HL-60/S4 treated with phorbol 12-myristate 13-acetate at 8.2 ng/mL for 4 days and 3 days (cell line): ENCODE results near the gene AKAP8L.

Source experiments
- in situ Hi-C: fragments of 300-500 bp; cut with MboI; formaldehyde crosslinking; loops from 2 replicates; pipeline ENCODE4 v1.15.0; 2022; ENCODE audit warnings: low sequenced_read_pairs

Gene AKAP8L, protein sequence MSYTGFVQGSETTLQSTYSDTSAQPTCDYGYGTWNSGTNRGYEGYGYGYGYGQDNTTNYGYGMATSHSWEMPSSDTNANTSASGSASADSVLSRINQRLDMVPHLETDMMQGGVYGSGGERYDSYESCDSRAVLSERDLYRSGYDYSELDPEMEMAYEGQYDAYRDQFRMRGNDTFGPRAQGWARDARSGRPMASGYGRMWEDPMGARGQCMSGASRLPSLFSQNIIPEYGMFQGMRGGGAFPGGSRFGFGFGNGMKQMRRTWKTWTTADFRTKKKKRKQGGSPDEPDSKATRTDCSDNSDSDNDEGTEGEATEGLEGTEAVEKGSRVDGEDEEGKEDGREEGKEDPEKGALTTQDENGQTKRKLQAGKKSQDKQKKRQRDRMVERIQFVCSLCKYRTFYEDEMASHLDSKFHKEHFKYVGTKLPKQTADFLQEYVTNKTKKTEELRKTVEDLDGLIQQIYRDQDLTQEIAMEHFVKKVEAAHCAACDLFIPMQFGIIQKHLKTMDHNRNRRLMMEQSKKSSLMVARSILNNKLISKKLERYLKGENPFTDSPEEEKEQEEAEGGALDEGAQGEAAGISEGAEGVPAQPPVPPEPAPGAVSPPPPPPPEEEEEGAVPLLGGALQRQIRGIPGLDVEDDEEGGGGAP

DNA sequence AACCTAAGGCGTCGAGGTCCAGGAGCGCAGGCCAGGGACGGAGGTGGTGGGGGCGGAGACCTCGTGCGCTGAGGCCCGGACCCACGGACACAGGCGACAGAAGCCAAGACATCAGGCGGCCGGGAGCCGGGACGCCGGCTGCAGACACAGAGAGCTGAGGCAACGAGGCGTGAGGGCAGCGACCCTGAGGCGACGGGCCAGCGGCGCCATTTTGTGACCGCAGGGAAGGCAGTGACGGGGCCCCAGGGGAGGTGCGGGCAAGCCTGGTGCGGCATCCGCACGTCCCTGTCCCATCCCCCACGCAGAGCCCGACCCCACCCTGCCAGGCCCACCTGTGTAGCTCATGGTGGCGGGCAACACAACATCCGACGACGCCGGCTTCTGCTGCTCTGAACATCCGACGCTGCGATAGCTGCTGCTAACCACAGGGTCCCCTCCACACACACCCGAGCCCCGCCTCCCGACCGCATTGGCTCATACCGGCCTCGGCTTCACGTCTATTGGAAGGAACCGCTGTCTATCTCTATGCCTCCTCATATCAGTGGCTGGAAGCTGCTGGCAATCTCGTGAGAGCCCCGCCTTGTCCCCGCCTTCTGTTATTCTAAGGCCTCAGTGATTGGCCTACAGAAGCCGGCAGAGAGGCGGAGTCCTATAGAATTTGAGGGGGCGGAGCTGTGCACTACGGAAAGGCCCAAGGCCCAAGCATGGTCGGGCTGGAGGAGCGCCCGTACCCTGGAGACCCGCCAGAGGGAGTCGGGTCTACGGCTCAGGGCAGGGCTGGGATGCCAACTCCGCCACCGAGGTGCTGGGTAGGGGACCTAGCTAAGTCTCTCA, at the start of gene AKAP8L:
Gene AKAP8L, minus strand, starts transcription at position 410 of the 834 bp plus-strand sequence. Its CDS starts 65 bp downstream, at position 345.
- in situ Hi-C loops, result no loop called here

DNA sequence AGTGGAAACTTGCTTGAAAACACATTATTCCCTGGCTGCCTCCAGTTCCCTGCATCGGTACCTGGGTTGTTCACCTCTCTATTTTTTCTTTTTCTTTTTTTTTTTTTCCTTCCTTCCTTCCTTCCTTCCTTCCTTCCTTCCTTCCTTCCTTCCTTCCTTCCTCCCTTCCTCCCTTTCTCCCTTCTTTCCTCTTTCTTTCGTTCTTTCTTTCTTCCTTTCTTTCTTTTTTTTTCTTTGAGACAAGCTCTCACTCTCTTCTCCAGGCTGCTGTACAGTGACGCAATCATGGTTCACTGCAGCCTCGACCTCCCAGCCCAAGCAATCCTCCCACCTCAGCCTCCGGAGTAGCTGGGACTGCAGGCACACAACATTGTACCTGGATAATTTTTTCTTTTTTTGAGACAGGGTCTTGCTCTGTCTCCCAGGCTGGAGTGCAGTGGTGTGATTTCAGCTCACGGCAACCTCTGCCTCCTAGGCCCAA, 49.0 kb upstream of the AKAP8L start:
- in situ Hi-C loops, result no loop called here

DNA sequence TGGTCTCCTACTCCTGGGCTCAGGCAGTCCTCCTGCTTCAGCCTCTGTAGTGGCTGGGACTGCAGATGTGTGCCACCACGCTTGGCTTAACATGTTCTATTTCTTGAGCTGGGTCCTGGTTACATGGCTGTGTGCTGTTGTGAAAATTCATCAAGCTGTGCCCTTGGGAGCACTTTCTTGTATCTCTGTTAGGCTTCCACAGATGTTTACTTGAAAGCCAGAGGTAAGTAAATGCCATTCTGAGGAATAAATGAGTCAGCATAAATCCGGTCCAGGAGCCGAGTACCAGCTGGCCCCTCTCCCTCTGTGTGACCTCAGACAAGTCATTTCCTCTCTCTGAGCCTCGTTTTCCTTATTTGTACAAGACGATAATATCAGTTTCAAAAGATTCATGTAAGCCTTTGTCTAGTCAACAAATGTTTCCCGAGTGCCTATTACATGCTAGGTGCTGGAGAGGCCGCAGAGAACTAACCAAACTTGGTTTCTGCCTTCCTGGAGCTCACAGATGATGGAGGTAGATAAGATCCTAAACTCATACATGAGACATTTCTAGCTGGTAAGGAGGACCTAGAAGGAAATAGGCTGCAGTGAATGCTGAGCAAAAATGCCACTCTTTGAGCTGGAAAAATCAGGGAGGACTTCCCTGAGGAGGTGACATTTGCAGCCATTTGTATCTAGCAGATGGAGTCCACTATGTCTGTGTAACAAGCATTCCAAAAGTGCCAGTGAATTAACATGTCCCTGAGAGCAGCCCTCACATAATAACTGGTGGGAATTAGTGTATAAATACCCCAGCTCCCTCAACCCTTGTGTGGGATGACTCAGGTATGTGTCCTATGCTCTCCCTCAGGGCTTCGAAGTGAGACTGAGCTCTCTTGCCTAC, 48.3 kb upstream of the AKAP8L start:
- in situ Hi-C loops, result no loop called here

DNA sequence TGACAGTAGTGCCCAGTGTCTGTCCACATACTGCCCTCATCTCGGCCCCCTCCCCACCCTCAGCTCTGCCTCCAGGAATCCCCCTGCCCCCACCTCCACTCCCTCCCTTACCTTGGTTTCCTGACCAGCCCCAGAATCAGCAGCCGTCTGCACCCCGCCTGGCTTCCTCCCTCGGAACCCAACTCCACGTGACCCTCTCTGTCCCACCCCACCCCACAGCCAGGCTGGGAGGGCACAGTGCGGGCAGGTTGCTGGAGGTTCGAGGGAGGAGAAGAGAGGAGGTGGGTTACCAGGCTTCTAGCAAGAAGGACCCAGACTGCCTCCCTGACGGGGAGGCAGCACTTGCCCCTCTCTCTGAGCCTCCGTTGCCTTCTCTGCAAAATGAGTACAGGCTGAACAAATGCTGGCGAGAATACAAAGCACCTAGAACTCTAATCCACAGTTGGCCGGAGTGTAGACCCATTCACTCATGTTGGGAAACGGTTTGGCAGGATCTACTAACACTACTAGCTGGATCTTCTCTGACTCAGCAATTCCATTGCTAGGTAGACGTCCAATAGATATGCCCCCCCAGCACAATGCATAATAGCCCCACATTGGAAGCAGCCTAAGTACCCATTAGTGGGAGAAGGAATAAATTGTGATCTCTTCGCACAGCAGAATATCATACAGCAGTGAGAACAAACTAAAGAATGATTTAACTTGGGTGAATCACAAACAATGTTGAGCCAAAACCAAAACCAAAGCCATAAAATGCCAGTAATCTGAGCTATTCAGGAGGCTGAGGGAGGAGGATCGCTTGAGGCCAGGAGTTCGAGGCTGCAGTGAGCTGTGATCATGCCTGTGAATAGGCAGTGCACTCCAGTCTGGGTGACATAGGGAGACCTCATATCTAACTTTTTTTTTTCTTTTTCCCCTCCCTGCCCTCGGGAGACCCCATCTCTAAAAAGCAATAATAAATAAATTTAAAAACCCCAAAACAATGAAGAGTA, 45.9 kb upstream of the AKAP8L start, which contains the start of gene RASAL3:
Gene RASAL3, minus strand, starts transcription at position 151 of the 992 bp plus-strand sequence. CDS start 186 bp downstream, outside the sequence.
- in situ Hi-C loops, result no loop called here

DNA sequence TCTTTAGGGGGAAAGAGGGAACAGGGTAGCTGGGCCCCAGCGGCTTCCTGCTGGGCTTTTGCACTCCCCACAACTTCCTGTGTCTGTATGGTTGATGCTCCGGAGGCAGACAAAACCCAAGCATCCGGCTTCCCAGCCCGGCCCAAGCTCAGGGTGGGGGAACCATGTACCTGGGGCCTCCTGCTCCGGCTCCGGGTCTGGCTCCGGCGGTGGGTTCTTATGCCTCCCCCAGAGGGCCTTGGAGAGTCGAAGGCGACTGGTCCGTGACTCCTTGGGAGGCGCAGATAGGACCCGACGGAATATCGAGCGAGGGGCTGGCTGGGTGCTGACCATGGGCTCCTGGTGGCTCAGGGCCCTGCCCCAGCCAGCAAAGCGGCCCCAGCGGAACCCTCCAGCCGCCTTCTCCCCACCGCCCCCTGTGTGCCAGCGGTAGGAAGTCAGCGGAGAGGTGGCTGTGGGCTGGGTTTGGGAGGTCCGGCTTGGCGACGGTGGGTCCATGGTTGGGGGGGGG, 45.1 kb upstream of the AKAP8L start:
- in situ Hi-C loops, result no loop called here

DNA sequence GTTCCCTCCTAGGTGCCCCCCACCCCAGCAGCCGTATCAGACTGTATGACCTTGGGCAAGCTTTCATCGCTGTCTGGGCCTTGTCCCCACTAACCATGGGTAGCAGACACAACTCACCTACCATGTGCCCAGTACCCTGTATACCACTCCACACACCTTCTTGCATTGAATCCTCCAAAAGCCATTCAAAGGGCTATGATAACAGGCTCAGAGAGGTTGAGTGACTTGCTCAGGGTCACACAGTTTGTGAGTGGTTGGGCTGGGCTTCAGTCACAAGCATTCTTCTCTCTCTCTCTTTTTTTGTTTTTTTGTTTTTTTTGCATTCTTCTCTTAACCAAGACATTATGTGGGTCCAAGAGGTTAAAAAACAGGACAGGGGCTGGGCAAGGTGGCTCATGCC, 42.9 kb upstream of the AKAP8L start:
- in situ Hi-C loops, result no loop called here

DNA sequence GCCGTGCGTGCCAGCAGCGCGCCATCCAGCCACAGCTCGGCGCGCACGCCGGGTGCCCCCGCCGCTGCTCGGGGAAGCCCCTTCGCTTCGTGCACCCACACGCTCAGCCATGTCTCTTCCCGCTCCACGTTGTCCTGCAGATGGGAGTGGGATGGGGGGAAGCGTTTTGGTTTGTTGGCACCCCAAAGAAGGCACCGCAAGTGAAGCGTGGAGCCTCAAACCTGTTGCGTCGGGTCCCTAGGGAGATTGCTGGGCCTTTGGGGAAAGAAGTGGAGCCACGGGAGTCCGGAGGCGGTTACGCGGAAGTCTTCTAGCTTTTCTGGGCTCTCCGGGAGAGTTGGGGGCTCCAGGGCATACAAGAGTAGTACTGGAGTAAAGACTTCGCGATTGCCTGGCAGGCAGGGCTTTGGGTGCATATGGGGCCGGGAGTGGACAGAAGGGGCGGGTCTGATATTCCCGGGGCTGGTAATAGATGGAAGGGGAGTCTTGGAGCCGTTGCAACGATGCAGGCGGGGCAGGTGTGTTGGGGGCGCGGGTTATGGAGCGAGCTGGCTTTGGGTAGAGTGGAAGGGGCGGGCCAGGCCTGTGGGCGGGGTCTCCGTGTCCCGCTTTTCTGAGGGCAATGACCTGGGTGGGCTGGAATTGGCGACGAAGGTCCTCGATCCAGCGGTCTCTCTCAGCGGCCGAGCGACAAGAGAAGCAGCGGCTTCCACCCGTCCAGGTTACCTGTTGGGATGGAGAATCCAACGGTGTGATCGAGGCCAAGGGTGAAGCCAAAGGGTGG, 39.1 kb upstream of the AKAP8L start:
- in situ Hi-C loops, result no loop called here

DNA sequence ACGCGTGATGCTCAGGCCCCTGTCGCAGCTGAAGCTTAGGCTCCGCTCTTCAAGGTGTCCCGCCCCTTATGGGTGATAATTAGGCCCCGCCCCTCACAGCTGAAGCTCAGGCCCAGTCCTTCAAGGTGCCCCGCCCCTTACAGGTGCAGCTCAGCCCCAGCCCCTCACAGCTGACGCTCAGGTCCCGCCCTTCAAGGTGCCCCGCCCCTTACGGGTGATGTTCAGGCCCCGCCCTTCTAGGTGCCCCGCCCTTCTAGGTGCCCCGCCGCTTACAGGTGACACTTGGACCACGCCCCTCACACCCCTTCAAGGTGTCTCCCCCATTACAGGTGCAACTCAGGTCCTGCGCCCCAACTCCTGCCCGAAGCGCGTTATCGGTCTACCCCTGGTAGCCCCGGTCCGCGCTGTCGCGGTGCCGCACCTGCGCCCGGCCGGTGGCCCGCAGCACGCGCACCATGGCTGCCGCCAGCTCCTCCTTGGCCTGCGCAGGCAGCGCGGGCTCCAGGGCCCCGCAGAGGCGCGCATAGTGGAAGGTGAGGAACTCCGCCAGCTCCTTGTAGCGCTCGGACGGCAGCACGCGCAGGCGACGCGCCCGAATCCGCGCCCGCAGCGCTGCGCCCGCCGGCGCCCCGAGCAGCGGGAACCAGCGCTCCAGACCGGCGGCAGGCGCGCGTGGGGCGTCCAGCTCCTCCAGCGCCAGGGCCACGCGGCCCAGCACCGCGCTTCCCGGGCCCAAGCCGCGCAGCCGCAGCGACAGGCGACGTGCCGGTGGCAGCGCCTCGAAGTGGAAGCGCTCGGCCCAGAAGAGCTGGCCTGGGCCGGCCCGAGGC, 38.3 kb upstream of the AKAP8L start:
- in situ Hi-C loops, result no loop called here

DNA sequence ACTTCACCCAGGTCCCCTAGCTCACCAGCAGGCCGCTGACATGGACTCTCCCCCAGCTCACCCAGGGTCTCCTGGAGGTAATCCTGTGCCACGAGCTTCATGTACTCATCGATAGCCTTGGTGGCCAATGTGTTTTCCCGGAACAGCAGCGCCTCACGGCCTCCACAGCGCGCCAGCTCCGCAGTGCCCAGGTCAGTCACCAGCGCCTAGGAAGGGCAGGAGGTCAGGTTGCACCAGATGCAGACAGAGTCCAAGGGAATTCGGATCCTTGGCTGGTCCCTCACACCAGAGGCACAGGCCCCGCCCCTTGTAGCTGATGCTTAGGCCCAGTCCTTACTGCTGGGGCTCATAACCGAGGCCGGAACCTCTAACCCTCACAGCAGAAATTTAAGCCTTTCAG, 37.7 kb upstream of the AKAP8L start:
- in situ Hi-C loops, result no loop called here

DNA sequence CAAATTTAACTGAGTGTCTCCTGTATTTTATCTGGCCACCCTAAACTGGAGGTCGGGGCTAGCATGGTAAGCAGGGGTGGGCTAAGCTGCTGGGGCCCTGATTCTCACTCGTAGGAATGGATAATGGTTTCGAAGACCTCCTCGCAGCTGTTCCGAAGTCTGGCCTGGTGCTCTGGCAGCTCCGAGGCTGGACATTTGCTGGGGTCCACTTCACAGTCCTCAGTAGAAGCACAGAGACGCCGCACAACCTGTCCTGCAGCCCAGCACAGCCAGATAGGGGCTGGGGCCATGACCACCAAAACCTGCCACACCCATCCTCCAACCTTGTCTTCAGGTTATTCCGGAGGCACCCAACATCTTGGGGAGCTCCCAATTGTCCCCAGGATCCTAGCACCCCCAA, 37.2 kb upstream of the AKAP8L start:
- in situ Hi-C loops, result no loop called here

DNA sequence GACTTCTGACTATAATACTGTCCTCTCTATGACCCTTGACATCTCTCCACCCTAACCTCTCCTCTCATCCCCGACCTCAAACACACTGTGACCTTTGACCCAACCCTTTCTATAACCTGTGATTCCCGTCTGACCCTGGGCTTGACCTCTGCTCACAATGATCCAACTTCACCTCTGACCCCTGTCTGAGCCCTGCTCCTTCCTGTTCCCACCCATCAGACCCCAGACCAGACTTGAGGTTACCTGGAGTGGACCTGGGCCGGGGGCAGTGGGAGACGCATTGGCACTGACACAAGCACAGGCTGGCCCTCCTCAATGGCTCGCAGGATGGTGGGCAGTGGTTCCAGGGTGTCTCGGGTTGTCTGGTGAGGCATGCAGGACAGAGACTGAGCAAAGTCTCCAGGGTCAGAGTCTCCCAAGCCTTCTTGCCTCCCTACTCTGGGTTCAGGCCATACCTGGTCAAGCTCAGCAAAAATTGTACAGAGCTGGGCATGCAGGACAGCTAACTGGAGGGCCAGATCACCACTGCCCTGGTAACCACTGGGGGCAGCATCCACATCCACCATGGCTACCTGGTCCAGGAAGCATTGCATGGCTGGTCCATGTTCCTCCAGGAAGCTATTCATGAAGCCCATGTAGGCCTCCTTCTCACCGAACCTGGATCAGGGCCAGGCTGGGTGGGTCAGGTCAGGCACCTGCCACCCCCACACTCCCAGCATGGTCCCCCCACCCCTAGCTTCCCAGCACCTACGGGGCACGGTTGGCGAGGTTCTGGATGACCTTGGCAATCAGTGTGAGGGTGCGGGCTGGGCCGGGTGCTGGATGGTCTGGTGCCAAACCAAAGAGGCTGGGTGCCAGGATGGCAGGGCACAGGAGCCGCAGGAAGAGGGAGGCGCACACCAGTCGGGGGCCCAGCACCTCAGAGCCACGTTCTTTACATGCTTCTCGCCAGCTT, 35.4 kb upstream of the AKAP8L start:
- in situ Hi-C loops, result no loop called here

DNA sequence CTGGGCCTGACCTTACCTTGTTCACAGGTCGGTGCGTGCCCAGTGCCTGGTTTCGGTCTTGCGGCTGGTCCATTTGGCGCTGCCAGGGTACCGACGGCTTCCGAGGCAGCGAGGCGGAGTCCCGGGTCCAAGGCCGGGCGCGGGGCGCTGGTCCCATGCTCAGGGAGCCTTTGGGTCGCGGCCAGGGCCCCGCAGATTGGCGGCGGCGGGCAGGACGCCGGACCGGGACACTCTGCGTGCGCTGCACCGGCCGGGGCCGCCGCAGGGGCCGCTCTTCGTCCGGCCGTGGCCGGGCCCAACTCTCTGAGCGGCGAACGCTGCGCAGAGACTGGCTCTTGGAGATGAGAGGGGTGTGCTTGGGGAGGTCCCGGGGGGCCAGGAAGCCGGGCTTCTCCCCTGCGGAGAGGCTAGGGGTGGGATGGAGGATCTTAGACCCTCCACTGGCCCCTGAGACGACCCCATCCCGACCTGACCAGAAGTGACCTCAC, 34.3 kb upstream of the AKAP8L start:
- in situ Hi-C loops, result no loop called here

DNA sequence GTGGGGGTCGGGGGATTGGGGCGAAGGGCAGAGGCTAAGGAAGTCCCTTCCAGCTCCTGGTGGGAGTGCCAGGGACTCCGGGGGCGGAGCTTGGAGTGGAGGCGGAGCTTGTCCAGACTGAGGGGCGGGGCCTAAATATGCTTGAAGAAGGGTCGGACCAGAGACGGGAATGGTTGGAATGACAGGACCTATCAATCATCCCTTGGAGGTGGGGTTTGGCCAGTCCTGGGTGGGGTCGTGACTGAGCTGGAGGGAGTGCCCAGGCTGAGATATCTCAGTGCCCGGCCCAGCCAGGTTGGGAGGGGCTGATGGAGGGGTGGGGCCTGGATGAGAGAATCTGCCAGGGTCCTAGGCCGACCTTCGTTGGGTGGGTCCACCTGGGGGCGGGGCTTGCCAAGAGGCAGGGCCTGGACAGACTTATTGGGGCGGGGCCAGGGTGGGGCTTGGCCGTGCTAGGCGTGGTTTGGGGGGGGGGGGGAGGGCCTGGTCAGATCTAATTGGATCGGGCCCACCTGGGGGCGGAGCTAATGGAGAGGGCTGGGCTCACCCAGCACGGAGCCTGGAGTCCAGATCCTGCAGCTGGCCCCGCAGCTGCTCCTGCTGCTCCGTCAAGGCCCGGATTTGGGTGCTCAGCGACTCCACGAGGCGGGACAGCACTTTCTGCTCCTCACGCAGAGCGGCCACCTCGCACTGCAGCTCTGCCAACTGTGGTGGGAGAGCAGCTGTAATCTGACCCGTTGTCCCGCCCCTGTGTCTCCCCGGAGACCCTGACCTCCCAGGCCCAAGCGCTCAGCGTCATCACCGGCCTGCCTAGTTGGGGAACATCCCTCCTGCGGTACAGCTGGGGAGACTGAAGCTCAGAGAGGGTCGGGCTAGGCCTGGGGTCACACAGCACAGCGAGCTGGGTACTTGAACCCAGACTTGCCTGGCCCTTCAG, 33.6 kb upstream of the AKAP8L start:
- in situ Hi-C loops, result no loop called here

DNA sequence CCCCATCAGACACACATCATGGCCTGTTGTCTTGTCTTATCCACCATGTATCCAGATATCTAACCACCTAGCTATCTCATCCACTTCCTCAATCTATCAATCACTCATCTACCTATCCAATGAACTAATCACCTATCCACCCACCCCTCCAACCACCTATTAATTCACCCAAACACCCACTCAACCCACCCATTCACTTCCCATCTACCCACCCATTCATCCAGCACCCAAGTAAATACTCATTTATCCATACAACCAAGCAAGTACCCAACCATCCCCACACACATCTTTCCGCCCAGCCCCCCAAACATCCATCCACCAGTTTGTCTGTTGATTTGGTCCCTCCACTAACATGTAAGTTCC, 31.7 kb upstream of the AKAP8L start:
- in situ Hi-C loops, result no loop called here
